Tibial nerve (tissue), 4 donors: ENCODE measurements around the gene GRIN3B. TPM values are rescaled to one million over a fixed set of nuclear protein-coding genes. Genes with fewer than 3 reads are reported as not detected.

Experiments
- DNase-seq, 2 donors: peaks; one replicate each; pipeline ENCODE4 v3.0.0-alpha.2; 2019; ENCODE audit warnings: low spot score in 2 of 2
- H3K27ac ChIP-seq, 4 donors: fragments of 200-600 bp; sonication (generic) in 3 of 4; one replicate each; pipeline ENCODE4 v1.5.1; 2017 to 2019; ENCODE audit warnings: mild to moderate bottlenecking in 1 of 4
- H3K27me3 ChIP-seq, 2 donors: fragments of 200-600 bp; sonication (generic) in 1 of 2; one replicate each; pipeline versions ENCODE4 v1.5.1 to v1.6.0; 2017 to 2019
- H3K36me3 ChIP-seq, 3 donors: fragments of 200-600 bp; sonication (generic); one replicate each; pipeline ENCODE4 v1.5.1; 2018 to 2019
- H3K4me1 ChIP-seq, 4 donors: fragments of 200-600 bp; sonication (generic) in 3 of 4; one replicate each; pipeline ENCODE4 v1.5.1; 2017 to 2019
- H3K4me3 ChIP-seq, 4 donors: fragments of 200-600 bp; sonication (generic) in 3 of 4; one replicate each; pipeline ENCODE4 v1.5.1; 2017 to 2019; ENCODE audit warnings: mild to moderate bottlenecking in 1 of 4, moderate library complexity in 1 of 4
- H3K9me3 ChIP-seq, 4 donors: fragments of 200-600 bp; sonication (generic) in 3 of 4; one replicate each; pipeline ENCODE4 v1.5.1; 2017 to 2019
- CTCF ChIP-seq, 5 experiments: fragments of 200-600 bp in 3 of 5; fragments of 450-650 bp in 2 of 5; sonication (generic) in 3 of 5; IDR thresholded peaks; one replicate each; pipeline ENCODE4 v1.5.1; 2016 to 2019; ENCODE audit warnings: antibody characterized with exemption in 5 of 5, mild to moderate bottlenecking in 3 of 5, moderate library complexity in 2 of 5
- EP300 ChIP-seq, 2 donors: sonication (generic); formaldehyde crosslinking; IDR thresholded peaks; one replicate each; pipeline ENCODE4 v1.6.1; 2017; ENCODE audit warnings: antibody characterized with exemption in 2 of 2, mild to moderate bottlenecking in 1 of 2
- POLR2A ChIP-seq, 2 donors: fragments of 450-650 bp; IDR thresholded peaks; one replicate each; pipeline ENCODE4 v1.6.1; 2017; ENCODE audit warnings: antibody characterized with exemption in 2 of 2, mild to moderate bottlenecking in 2 of 2, moderate library complexity in 2 of 2
- WGBS, 2 donors: methylation state at CpG; one replicate each; pipeline ENCODE4 v1.1.5; 2018; 5-methylcytosine and 5-hydroxymethylcytosine counted together
- total RNA-seq, 4 donors: library from RNA; depleted of rRNA; stranded (reverse); fragments of >200 nt; gene quantifications; one replicate each; pipeline ENCODE4 v1.1.0, GENCODE V29; 2016

Gene GRIN3B
- total RNA-seq, 4 donors from 2014 or later = 2.4 TPM; not detected in 3

GRCh38 chr19:974564-975257 is 25.5 kb upstream of the GRIN3B start:
- Histone ChIP-seq H3K4me3 (no peak overlapping the region), H3K36me3 (peaks cover 0 to 27% (median 5%) of the 10 kb centered on the region in 3 donors), H3K9me3 (peaks cover 0 to 14% (median 3%) of the 10 kb centered on the region in 4 donors), H3K27ac (no peak overlapping the region), H3K4me1 (no peaks in the 10 kb centered on the region), H3K27me3 (no peaks in the 10 kb centered on the region)
- no peak for DNase-seq
- WGBS, 2 donors = 63 to 78% methylated on average over 23 to 30 of the region's 37 CpGs
- no peak for TF ChIP-seq POLR2A (IDR thresholded peaks at IDR 0.05)
- TF ChIP-seq EP300 (IDR thresholded peaks at IDR 0.05) = no peak
- TF ChIP-seq CTCF (IDR thresholded peaks at IDR 0.05) = no peak

- peaks cover 0 to 9% (median 5%) of the 10 kb centered on the region in 3 donors for H3K36me3 ChIP-seq
- DNase-seq = no peak
- TF ChIP-seq POLR2A (IDR thresholded peaks at IDR 0.05) (no peak), CTCF (IDR thresholded peaks at IDR 0.05) (no peak), EP300 (IDR thresholded peaks at IDR 0.05) (no peak)
Measured at GRCh38 chr19:976476-976875, 23.7 kb upstream of the GRIN3B start.

GRCh38 chr19:977058-977464 is 23.2 kb upstream of the GRIN3B start:
- Histone ChIP-seq H3K4me3 (no peak overlapping the region), H3K27ac (no peak overlapping the region), H3K36me3 (peaks cover 0 to 3% (median 1%) of the 10 kb centered on the region in 3 donors), H3K9me3 (no peaks in the 10 kb centered on the region), H3K4me1 (peaks cover 0 to 9% (median 0%) of the 10 kb centered on the region in 4 donors), H3K27me3 (no peaks in the 10 kb centered on the region)
- TF ChIP-seq EP300 (IDR thresholded peaks at IDR 0.05) = no peak
- TF ChIP-seq POLR2A (IDR thresholded peaks at IDR 0.05) = no peak
- no peak for TF ChIP-seq CTCF (IDR thresholded peaks at IDR 0.05)
- WGBS, 2 donors = 74 to 77% methylated on average over 15 to 20 of the region's 24 CpGs
- DNase-seq = no peak

More at GRCh38 chr19:976476-976875, 23.7 kb upstream of the GRIN3B start:
- H3K27me3 ChIP-seq = no peaks in the 10 kb centered on the region
- H3K9me3 ChIP-seq = peaks cover 0 to 4% (median 0%) of the 10 kb centered on the region in 4 donors
- H3K4me1 ChIP-seq = peaks cover 0 to 9% (median 0%) of the 10 kb centered on the region in 4 donors
- no peak overlapping the region for H3K27ac ChIP-seq
- 60 to 83% methylated on average over 9 to 10 of the region's 10 CpGs for WGBS, 2 donors
- no peak overlapping the region for H3K4me3 ChIP-seq

GRCh38 chr19:979318-979741 is 20.9 kb upstream of the GRIN3B start:
- WGBS, 2 donors = 57 to 67% methylated on average over 11 to 12 of the region's 19 CpGs
- no peak for TF ChIP-seq POLR2A (IDR thresholded peaks at IDR 0.05)
- no peak for TF ChIP-seq CTCF (IDR thresholded peaks at IDR 0.05)
- TF ChIP-seq EP300 (IDR thresholded peaks at IDR 0.05) = no peak
- H3K9me3 ChIP-seq = no peaks in the 10 kb centered on the region
- H3K27ac ChIP-seq = no peak overlapping the region
- H3K4me1 ChIP-seq = peaks cover 0 to 28% (median 13%) of the 10 kb centered on the region in 4 donors
- no peak overlapping the region for H3K4me3 ChIP-seq
- H3K27me3 ChIP-seq = no peaks in the 10 kb centered on the region
- no peak for DNase-seq
- H3K36me3 ChIP-seq = no peaks in the 10 kb centered on the region
